ENCODE results near the gene CCT7.

GRCh38 chr2:73256618-73256922, 22.5 kb downstream of the CCT7 start:
- no peak for TF ChIP-seq POLR2A (IDR thresholded peaks at IDR 0.05)
- no peak for TF ChIP-seq CTCF (IDR thresholded peaks at IDR 0.05)

Data from right lobe of liver (tissue), 4 donors.